Measurements from ENCODE around the gene DHRS1. TPM values are rescaled to one million over a fixed set of nuclear protein-coding genes. Genes with fewer than 3 reads are reported as not detected.

The DHRS1 gene
- total RNA-seq, 1 donor from 2014 or later, result 26.5 TPM

DNA sequence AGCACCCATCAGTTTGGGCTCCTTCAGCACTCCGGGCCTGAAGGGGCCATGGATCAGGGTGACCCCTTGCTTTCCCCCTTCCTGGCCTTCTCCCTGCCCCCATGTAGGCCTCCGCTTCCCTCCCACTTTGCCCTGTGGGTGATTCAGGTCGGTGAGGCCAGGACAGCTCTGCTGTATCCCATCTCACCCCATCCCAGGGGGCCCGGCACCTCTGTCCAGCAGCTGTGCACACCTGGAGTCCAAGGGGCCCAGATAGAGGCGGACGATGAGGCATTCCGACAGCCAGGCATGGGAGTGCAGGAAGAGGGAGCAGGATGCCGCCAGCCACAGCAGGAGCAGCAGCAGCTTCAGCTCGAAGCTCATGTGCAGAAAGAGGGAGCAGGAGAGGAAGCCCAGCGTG is 23.1 kb upstream of the DHRS1 start:
- Histone ChIP-seq H4K20me1 (ENCODE audit: insufficient read depth, low read length) (no peaks in the 10 kb centered on the region), H3K4me1 (ENCODE audit: insufficient read depth, low read length) (no peaks in the 10 kb centered on the region), H2AFZ (ENCODE audit: low read depth, low read length) (no peak overlapping the region), H3K9ac (ENCODE audit: low read length) (no peak overlapping the region), H3K36me3 (ENCODE audit: insufficient read depth, low read length) (no peaks in the 10 kb centered on the region), H3K79me2 (ENCODE audit: insufficient read depth, low read length) (no peaks in the 10 kb centered on the region), H3K9me3 (ENCODE audit: insufficient read depth, low read depth, low read length) (no peaks in the 10 kb centered on the region), H3K27ac (ENCODE audit: low read depth, low read length) (no peak overlapping the region), H3K4me3 (ENCODE audit: insufficient read depth, low read depth, low read length) (no peak overlapping the region), H3K27me3 (ENCODE audit: insufficient read depth, low read length) (peaks cover 31% of the 10 kb centered on the region), H3K4me2 (ENCODE audit: low read length) (no peak overlapping the region)
- no peak overlapping the region for H3K27ac Mint-ChIP-seq (ENCODE audit: unreplicated experiment)
- FAIRE-seq (no peak), DNase-seq (ENCODE audit: low read depth) (no peak)
- H3K27me3 Mint-ChIP-seq (ENCODE audit: low read depth, unreplicated experiment), result peaks cover 43% of the 10 kb centered on the region
- H3K9me3 Mint-ChIP-seq (ENCODE audit: unreplicated experiment), result no peaks in the 10 kb centered on the region
- no peak for TF ChIP-seq EZH2 (IDR thresholded peaks at IDR 0.05; ENCODE audit: insufficient read depth, low read length)
- TF ChIP-seq, protein P1, sequence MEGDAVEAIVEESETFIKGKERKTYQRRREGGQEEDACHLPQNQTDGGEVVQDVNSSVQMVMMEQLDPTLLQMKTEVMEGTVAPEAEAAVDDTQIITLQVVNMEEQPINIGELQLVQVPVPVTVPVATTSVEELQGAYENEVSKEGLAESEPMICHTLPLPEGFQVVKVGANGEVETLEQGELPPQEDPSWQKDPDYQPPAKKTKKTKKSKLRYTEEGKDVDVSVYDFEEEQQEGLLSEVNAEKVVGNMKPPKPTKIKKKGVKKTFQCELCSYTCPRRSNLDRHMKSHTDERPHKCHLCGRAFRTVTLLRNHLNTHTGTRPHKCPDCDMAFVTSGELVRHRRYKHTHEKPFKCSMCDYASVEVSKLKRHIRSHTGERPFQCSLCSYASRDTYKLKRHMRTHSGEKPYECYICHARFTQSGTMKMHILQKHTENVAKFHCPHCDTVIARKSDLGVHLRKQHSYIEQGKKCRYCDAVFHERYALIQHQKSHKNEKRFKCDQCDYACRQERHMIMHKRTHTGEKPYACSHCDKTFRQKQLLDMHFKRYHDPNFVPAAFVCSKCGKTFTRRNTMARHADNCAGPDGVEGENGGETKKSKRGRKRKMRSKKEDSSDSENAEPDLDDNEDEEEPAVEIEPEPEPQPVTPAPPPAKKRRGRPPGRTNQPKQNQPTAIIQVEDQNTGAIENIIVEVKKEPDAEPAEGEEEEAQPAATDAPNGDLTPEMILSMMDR (IDR thresholded peaks at IDR 0.05; ENCODE audit: insufficient read depth, low read depth, low read length), result no peak
- no peaks in the 10 kb centered on the region for H3K36me3 Mint-ChIP-seq (ENCODE audit: low read depth, unreplicated experiment)
- H3K4me3 Mint-ChIP-seq (ENCODE audit: unreplicated experiment), result no peak overlapping the region
- peaks cover 3% of the 10 kb centered on the region for H3K4me1 Mint-ChIP-seq (ENCODE audit: low read depth, unreplicated experiment)

- Mint-ChIP-seq H3K27ac (ENCODE audit: unreplicated experiment) (no peak overlapping the region), H3K4me3 (ENCODE audit: unreplicated experiment) (no peak overlapping the region), H3K4me1 (ENCODE audit: low read depth, unreplicated experiment) (peaks cover 9% of the 10 kb centered on the region), H3K9me3 (ENCODE audit: unreplicated experiment) (no peaks in the 10 kb centered on the region), H3K36me3 (ENCODE audit: low read depth, unreplicated experiment) (no peaks in the 10 kb centered on the region), H3K27me3 (ENCODE audit: low read depth, unreplicated experiment) (peaks cover 39% of the 10 kb centered on the region)
- no peak for FAIRE-seq
- H3K4me2 ChIP-seq (ENCODE audit: low read length), result no peak overlapping the region
- no peaks in the 10 kb centered on the region for H3K9me3 ChIP-seq (ENCODE audit: insufficient read depth, low read depth, low read length)
- H4K20me1 ChIP-seq (ENCODE audit: insufficient read depth, low read length), result no peaks in the 10 kb centered on the region
- no peak overlapping the region for H3K9ac ChIP-seq (ENCODE audit: low read length)
- H3K27me3 ChIP-seq (ENCODE audit: insufficient read depth, low read length), result peaks cover 29% of the 10 kb centered on the region
- no peak overlapping the region for H2AFZ ChIP-seq (ENCODE audit: low read depth, low read length)
- H3K4me3 ChIP-seq (ENCODE audit: insufficient read depth, low read depth, low read length), result no peak overlapping the region
- H3K79me2 ChIP-seq (ENCODE audit: insufficient read depth, low read length), result no peaks in the 10 kb centered on the region
- no peak for TF ChIP-seq EZH2 (IDR thresholded peaks at IDR 0.05; ENCODE audit: insufficient read depth, low read length)
- TF ChIP-seq, protein P1 (IDR thresholded peaks at IDR 0.05; ENCODE audit: insufficient read depth, low read depth, low read length), result no peak
- no peaks in the 10 kb centered on the region for H3K36me3 ChIP-seq (ENCODE audit: insufficient read depth, low read length)
- H3K27ac ChIP-seq (ENCODE audit: low read depth, low read length), result no peak overlapping the region
- no peak for DNase-seq (ENCODE audit: low read depth)
- H3K4me1 ChIP-seq (ENCODE audit: insufficient read depth, low read length), result peaks cover 7% of the 10 kb centered on the region
Measured at GRCh38 chr14:24321212-24321975, 21.8 kb upstream of the DHRS1 start.

Measured in astrocyte (in vitro differentiated cells and primary cell).